NCI-H446 (cell line): ENCODE data around the gene TMEM165.

Experiments
- DNase-seq, 2 experiments: peaks; one replicate each; lab custom pipeline; 2025; lab: John Stamatoyannopoulos, UW

The TMEM165 gene

GRCh38 chr4:55458164-55458563, 62.4 kb downstream of the TMEM165 start:
- no peak for DNase-seq

- DNase-seq: no peak
Observed at GRCh38 chr4:55458611-55459010, 62.9 kb downstream of the TMEM165 start.

GRCh38 chr4:55466001-55466400, 70.2 kb downstream of the TMEM165 start:
- DNase-seq: no peak

GRCh38 chr4:55468724-55469123, 73.0 kb downstream of the TMEM165 start:
- no peak for DNase-seq

GRCh38 chr4:55469979-55470378, 74.2 kb downstream of the TMEM165 start:
- DNase-seq: no peak
